Erythroblast (primary cell): Measurements from ENCODE around the gene TINAGL1.

Experiments used
- GATA1 ChIP-seq: IDR thresholded peaks from 2 replicates; pipeline ENCODE4 v1.6.1; 2011; ENCODE audit warnings: low read depth, mild to moderate bottlenecking, control low read depth, low read length, moderate library complexity
- POLR2A ChIP-seq: IDR thresholded peaks from 2 replicates; pipeline ENCODE4 v1.6.1; 2011; ENCODE audit warnings: mild to moderate bottlenecking, low read length

GRCh38 chr1:31567956-31568570 lies 8.3 kb upstream of the TINAGL1 start:
- TF ChIP-seq POLR2A (no peak), GATA1 (no peak)
